ENCODE results near the gene CELSR3.
A peak's percentile ranks its signal among the peaks of the same experiment; 100 is the strongest.

The CELSR3 gene

GRCh38 chr3:48662753-48663488, at the start of gene CELSR3:
TSS of gene CELSR3 (minus strand) at chr3:48662886. CDS start at chr3:48662634, 252 bp downstream.
- peak; percentile 11 to 54 for DNase-seq (ENCODE audit: low read depth in 2 of 2)

GRCh38 chr3:48711727-48712126, 49.0 kb upstream of the CELSR3 start:
- no peak for DNase-seq (ENCODE audit: low read depth in 2 of 2)

GRCh38 chr3:48709051-48709461, 46.4 kb upstream of the CELSR3 start:
- DNase-seq (ENCODE audit: low read depth in 2 of 2) = no peak

- DNase-seq (ENCODE audit: low read depth in 2 of 2) = no peak
Measured at GRCh38 chr3:48708481-48708889, 45.8 kb upstream of the CELSR3 start.

GRCh38 chr3:48707157-48707556, 44.5 kb upstream of the CELSR3 start:
- no peak for DNase-seq (ENCODE audit: low read depth in 2 of 2)

GRCh38 chr3:48702320-48702920, 39.7 kb upstream of the CELSR3 start:
- DNase-seq (ENCODE audit: low read depth in 2 of 2) = no peak

GRCh38 chr3:48700731-48701405, 38.2 kb upstream of the CELSR3 start:
- DNase-seq (ENCODE audit: low read depth in 2 of 2) = no peak

GRCh38 chr3:48698891-48699290, 36.2 kb upstream of the CELSR3 start:
- DNase-seq (ENCODE audit: low read depth in 2 of 2) = no peak

GRCh38 chr3:48697952-48698351, 35.3 kb upstream of the CELSR3 start:
- no peak for DNase-seq (ENCODE audit: low read depth in 2 of 2)

- DNase-seq (ENCODE audit: low read depth in 2 of 2) = no peak
Measured at GRCh38 chr3:48696601-48697000, 33.9 kb upstream of the CELSR3 start.

GRCh38 chr3:48696156-48696555, 33.5 kb upstream of the CELSR3 start:
- DNase-seq (ENCODE audit: low read depth in 2 of 2) = no peak

- no peak for DNase-seq (ENCODE audit: low read depth in 2 of 2)
Measured at GRCh38 chr3:48695393-48695753, 32.7 kb upstream of the CELSR3 start.

- DNase-seq (ENCODE audit: low read depth in 2 of 2) = no peak
Measured at GRCh38 chr3:48694610-48695392, 32.1 kb upstream of the CELSR3 start.

- no peak for DNase-seq (ENCODE audit: low read depth in 2 of 2)
Measured at GRCh38 chr3:48693826-48694225, 31.1 kb upstream of the CELSR3 start.

GRCh38 chr3:48692551-48692950, 29.9 kb upstream of the CELSR3 start:
- DNase-seq (ENCODE audit: low read depth in 2 of 2) = no peak

- no peak for DNase-seq (ENCODE audit: low read depth in 2 of 2)
Measured at GRCh38 chr3:48690846-48691458, 28.3 kb upstream of the CELSR3 start.

- DNase-seq (ENCODE audit: low read depth in 2 of 2) = no peak
Measured at GRCh38 chr3:48689384-48689783, 26.7 kb upstream of the CELSR3 start.

GRCh38 chr3:48688737-48689075, 26.0 kb upstream of the CELSR3 start:
- DNase-seq (ENCODE audit: low read depth in 2 of 2) = no peak

GRCh38 chr3:48688032-48688736, 25.5 kb upstream of the CELSR3 start:
- DNase-seq (ENCODE audit: low read depth in 2 of 2) = no peak

- no peak for DNase-seq (ENCODE audit: low read depth in 2 of 2)
Measured at GRCh38 chr3:48687220-48687678, 24.6 kb upstream of the CELSR3 start.

- DNase-seq (ENCODE audit: low read depth in 2 of 2) = no peak
Measured at GRCh38 chr3:48686538-48687219, 24.0 kb upstream of the CELSR3 start.

Data from stimulated activated CD4-positive, alpha-beta T cell treated with anti-CD3 and anti-CD28 coated beads, Interleukin-12 subunit alpha, Interleukin-12 subunit beta, amount 100 ng/mL, for 24 hours (primary cell).